ENCODE data around the gene MARVELD1.

Gene MARVELD1

GRCh38 chr10:97740613-97741012 lies 27.1 kb downstream of the MARVELD1 start:
- no peak for TF ChIP-seq ZNF274 (IDR thresholded peaks at IDR 0.05; ENCODE audit: low read depth, low read length)
- peak overlapping the region; percentile 22; the same call in 1 of the 2 replicates for H3K4me3 ChIP-seq (ENCODE audit: low read length)

- H3K4me3 ChIP-seq (ENCODE audit: low read length), result no peak overlapping the region
- no peak for TF ChIP-seq ZNF274 (IDR thresholded peaks at IDR 0.05; ENCODE audit: low read depth, low read length)
These were observed 29.8 kb downstream of the MARVELD1 start for GRCh38 chr10:97743169-97743943.

GRCh38 chr10:97744405-97745035 lies 31.0 kb downstream of the MARVELD1 start:
- no peak for TF ChIP-seq ZNF274 (IDR thresholded peaks at IDR 0.05; ENCODE audit: low read depth, low read length)
- no peak overlapping the region for H3K4me3 ChIP-seq (ENCODE audit: low read length)

GRCh38 chr10:97747573-97747972 lies 34.0 kb downstream of the MARVELD1 start:
- no peak overlapping the region for H3K4me3 ChIP-seq (ENCODE audit: low read length)
- no peak for TF ChIP-seq ZNF274 (IDR thresholded peaks at IDR 0.05; ENCODE audit: low read depth, low read length)

GRCh38 chr10:97748116-97748515 lies 34.6 kb downstream of the MARVELD1 start:
- H3K4me3 ChIP-seq (ENCODE audit: low read length), result no peak overlapping the region
- no peak for TF ChIP-seq ZNF274 (IDR thresholded peaks at IDR 0.05; ENCODE audit: low read depth, low read length)

GRCh38 chr10:97752956-97753355 lies 39.4 kb downstream of the MARVELD1 start:
- H3K4me3 ChIP-seq (ENCODE audit: low read length), result no peak overlapping the region
- no peak for TF ChIP-seq ZNF274 (IDR thresholded peaks at IDR 0.05; ENCODE audit: low read depth, low read length)

- no peak for TF ChIP-seq ZNF274 (IDR thresholded peaks at IDR 0.05; ENCODE audit: low read depth, low read length)
- no peak overlapping the region for H3K4me3 ChIP-seq (ENCODE audit: low read length)
These were observed 41.2 kb downstream of the MARVELD1 start for GRCh38 chr10:97754726-97755125.

GRCh38 chr10:97755718-97756117 lies 42.2 kb downstream of the MARVELD1 start:
- no peak for TF ChIP-seq ZNF274 (IDR thresholded peaks at IDR 0.05; ENCODE audit: low read depth, low read length)

GRCh38 chr10:97757471-97757870 lies 43.9 kb downstream of the MARVELD1 start:
- no peak overlapping the region for H3K4me3 ChIP-seq (ENCODE audit: low read length)
- no peak for TF ChIP-seq ZNF274 (IDR thresholded peaks at IDR 0.05; ENCODE audit: low read depth, low read length)

More at GRCh38 chr10:97755718-97756117, 42.2 kb downstream of the MARVELD1 start:
- H3K4me3 ChIP-seq (ENCODE audit: low read length), result no peak overlapping the region

- H3K4me3 ChIP-seq (ENCODE audit: low read length), result no peak overlapping the region
These were observed 45.8 kb downstream of the MARVELD1 start for GRCh38 chr10:97759158-97759887.

GRCh38 chr10:97759946-97760345 lies 46.4 kb downstream of the MARVELD1 start:
- H3K4me3 ChIP-seq (ENCODE audit: low read length), result no peak overlapping the region
- no peak for TF ChIP-seq ZNF274 (IDR thresholded peaks at IDR 0.05; ENCODE audit: low read depth, low read length)

More at GRCh38 chr10:97759158-97759887, 45.8 kb downstream of the MARVELD1 start:
- TF ChIP-seq ZNF274 (IDR thresholded peaks at IDR 0.05; ENCODE audit: low read depth, low read length), result no peak

GRCh38 chr10:97760461-97761257 lies 47.1 kb downstream of the MARVELD1 start:
- no peak for TF ChIP-seq ZNF274 (IDR thresholded peaks at IDR 0.05; ENCODE audit: low read depth, low read length)

GRCh38 chr10:97761331-97761865 lies 47.9 kb downstream of the MARVELD1 start:
- no peak overlapping the region for H3K4me3 ChIP-seq (ENCODE audit: low read length)

More at GRCh38 chr10:97760461-97761257, 47.1 kb downstream of the MARVELD1 start:
- no peak overlapping the region for H3K4me3 ChIP-seq (ENCODE audit: low read length)

More at GRCh38 chr10:97761331-97761865, 47.9 kb downstream of the MARVELD1 start:
- no peak for TF ChIP-seq ZNF274 (IDR thresholded peaks at IDR 0.05; ENCODE audit: low read depth, low read length)
